GM12878 (cell line): ENCODE measurements around the gene SMARCC1. TPM values are rescaled to one million over a fixed set of nuclear protein-coding genes. Genes with fewer than 3 reads are reported as not detected.

Experiments
- ATAC-seq: fragments of 200-7000 bp; cut with Tn5 transposase; 3 replicates; pipeline ENCODE4 v1.9.1; 2020; ENCODE audit warnings: mild to moderate bottlenecking, moderate library complexity
- BruUV-seq: library from RNA; stranded (reverse); fragments of 400-500 nt; replicated peaks from 2 replicates; lab custom pipeline; 2021; lab: Mats Ljungman, UMichigan
- CTCF ChIA-PET: fragments of 300-600 bp; sonication (Branson Sonifier 250); formaldehyde crosslinking; extraction: SDS; loops from one replicate; lab custom pipeline; 2021; ENCODE audit warnings: inconsistent platforms; lab: Yijun Ruan, JAX
- POLR2A ChIA-PET: fragments of 350-600 bp; formaldehyde crosslinking; extraction: SDS; loops from one replicate; lab custom pipeline; 2021; ENCODE audit warnings: inconsistent platforms; lab: Charles Lee
- RAD21 ChIA-PET: fragments of 300-600 bp; sonication (Branson Sonifier 250); formaldehyde crosslinking; loops from one replicate; lab custom pipeline; 2023; ENCODE audit warnings: antibody characterized with exemption; ENCODE audit not compliant: unreplicated experiment; lab: Charles Lee
- SMC1A ChIA-PET: fragments of 300-600 bp; sonication (Branson Sonifier 250); formaldehyde crosslinking; loops from one replicate; lab custom pipeline; 2023; ENCODE audit not compliant: unreplicated experiment, uncharacterized antibody; lab: Charles Lee
- DNase-seq: peaks from one replicate; pipeline ENCODE4 v3.0.0-alpha.2; 2011; ENCODE audit warnings: low read depth, low spot score
- FAIRE-seq: peaks from 3 replicates; lab custom pipeline; 2011; peaks lifted over from hg19 to GRCh38; lab: Jason Lieb, UNC
- H2AFZ ChIP-seq: 2 replicates; pipeline ENCODE4 v1.6.0; 2011; ENCODE audit warnings: low read depth, low read length, control low read depth; ENCODE audit not compliant: control insufficient read depth
- H3K27ac ChIP-seq: 2 replicates; pipeline ENCODE4 v1.5.1; 2011; ENCODE audit warnings: control low read depth; ENCODE audit not compliant: control insufficient read depth, insufficient read depth
- H3K27me3 ChIP-seq, 2 experiments: replicated peaks in 1 of 2; 2 replicates each; pipeline versions ENCODE4 v1.6.0 to v1.6.1; 2011; ENCODE audit warnings: low read length in 1 of 2; ENCODE audit not compliant: control insufficient read depth in 2 of 2, insufficient read depth in 2 of 2
- H3K36me3 ChIP-seq, 2 experiments: 2 replicates each; pipeline ENCODE4 v1.5.1; 2011; ENCODE audit warnings: low read length in 1 of 2; ENCODE audit not compliant: control insufficient read depth in 2 of 2, insufficient read depth in 2 of 2
- H3K4me1 ChIP-seq: 2 replicates; pipeline ENCODE4 v1.6.1; 2011; ENCODE audit warnings: mild to moderate bottlenecking, low read length, moderate library complexity, mixed read lengths; ENCODE audit not compliant: control insufficient read depth, insufficient read depth
- H3K4me2 ChIP-seq: 2 replicates; pipeline ENCODE4 v1.6.0; 2011; ENCODE audit warnings: control low read depth; ENCODE audit not compliant: control insufficient read depth, insufficient read depth
- H3K4me3 ChIP-seq: fragments of 200-600 bp; sonication (generic); 2 replicates; pipeline ENCODE4 v1.5.1; 2016
- H3K79me2 ChIP-seq: 2 replicates; pipeline ENCODE4 v1.6.0; 2011; ENCODE audit warnings: low read length; ENCODE audit not compliant: control insufficient read depth, insufficient read depth
- H3K9ac ChIP-seq: 2 replicates; pipeline ENCODE4 v1.8.0; 2011; ENCODE audit warnings: low read length, control low read depth, mixed read lengths; ENCODE audit not compliant: control insufficient read depth, insufficient read depth
- H3K9me3 ChIP-seq: replicated peaks from 3 replicates; pipeline ENCODE4 v1.5.1; 2011; ENCODE audit warnings: mild to moderate bottlenecking, low read length; ENCODE audit not compliant: control insufficient read depth, insufficient read depth
- H4K20me1 ChIP-seq: 2 replicates; pipeline ENCODE4 v1.6.0; 2011; ENCODE audit not compliant: control insufficient read depth, insufficient read depth
- BRCA1 ChIP-seq: IDR thresholded peaks from 2 replicates; pipeline ENCODE4 v1.6.1; 2011; ENCODE audit warnings: low read depth, low read length, improper control_type of control experiment
- EZH2 ChIP-seq: IDR thresholded peaks from 2 replicates; pipeline ENCODE4 v1.6.1; 2012; ENCODE audit warnings: low read depth, mild to moderate bottlenecking, control low read depth, inconsistent platforms, low read length, borderline replicate concordance; ENCODE audit not compliant: control insufficient read depth
- MTA2 ChIP-seq: fragments of 450-650 bp; IDR thresholded peaks from 2 replicates; pipeline ENCODE4 v1.6.1; 2016; ENCODE audit warnings: low read depth, mild to moderate bottlenecking, moderate library complexity
- NFYA ChIP-seq: IDR thresholded peaks from 2 replicates; pipeline ENCODE4 v1.6.1; 2011; ENCODE audit warnings: low read depth, mild to moderate bottlenecking, low read length, improper control_type of control experiment, borderline replicate concordance
- NR2C2 ChIP-seq: IDR thresholded peaks from 2 replicates; pipeline ENCODE4 v1.6.1; 2011; ENCODE audit warnings: borderline replicate concordance, low read depth; ENCODE audit not compliant: control insufficient read depth, insufficient read length
- PML ChIP-seq: IDR thresholded peaks from 2 replicates; pipeline ENCODE4 v1.6.1; 2012; ENCODE audit warnings: low read length, inconsistent platforms
- RAD21 ChIP-seq: IDR thresholded peaks from 2 replicates; pipeline ENCODE4 v1.6.1; 2011; ENCODE audit warnings: mild to moderate bottlenecking, low read depth, low read length, moderate library complexity; ENCODE audit not compliant: insufficient read depth
- RBBP5 ChIP-seq: fragments of 200-600 bp; sonication (generic); conservative IDR thresholded peaks from 2 replicates; pipeline ENCODE4 v1.6.1; 2016
- RFX5 ChIP-seq: IDR thresholded peaks from 2 replicates; pipeline ENCODE4 v1.6.1; 2011; ENCODE audit warnings: low read depth, low read length, improper control_type of control experiment
- RUNX3 ChIP-seq: IDR thresholded peaks from 2 replicates; pipeline ENCODE4 v1.6.1; 2012; ENCODE audit warnings: low read length, inconsistent platforms
- SMARCA5 ChIP-seq: fragments of 450-650 bp; IDR thresholded peaks from 2 replicates; pipeline ENCODE4 v1.6.1; 2017; ENCODE audit warnings: mild to moderate bottlenecking
- SREBF2 ChIP-seq: IDR thresholded peaks from 2 replicates; pipeline ENCODE4 v1.6.1; 2012; ENCODE audit warnings: mild to moderate bottlenecking, low read length
- TCF3 ChIP-seq: IDR thresholded peaks from 2 replicates; pipeline ENCODE4 v1.6.1; 2012; ENCODE audit warnings: low read depth, mild to moderate bottlenecking, low read length, borderline replicate concordance; ENCODE audit not compliant: insufficient read depth
- WRNIP1 ChIP-seq: IDR thresholded peaks from 2 replicates; pipeline ENCODE4 v1.6.1; 2011; ENCODE audit warnings: low read depth, low read length, improper control_type of control experiment, borderline replicate concordance
- ZNF622 ChIP-seq: fragments of 450-650 bp; IDR thresholded peaks from 2 replicates; pipeline ENCODE4 v1.6.1; 2017; ENCODE audit warnings: mild to moderate bottlenecking, inconsistent platforms
- ZZZ3 ChIP-seq: IDR thresholded peaks from 2 replicates; pipeline ENCODE4 v1.6.1; 2011; ENCODE audit warnings: low read depth; ENCODE audit not compliant: control insufficient read depth, insufficient read length
- WGBS: methylation state at CpG from one replicate; pipeline ENCODE4 v1.1.6; 2016; ENCODE audit warnings: low lambda C conversion rate; ENCODE audit not compliant: insufficient replicate concordance, insufficient coverage; ENCODE audit errors: missing lambda C conversion rate; 5-methylcytosine and 5-hydroxymethylcytosine counted together
- in situ Hi-C: fragments of 300-500 bp; cut with MboI; formaldehyde crosslinking; loops from 9 replicates; pipeline ENCODE4 v1.14.3; 2018; ENCODE audit warnings: mixed read lengths
- intact Hi-C: fragments of 100-400 bp; cut with micrococcal nuclease; formaldehyde crosslinking; loops from one replicate; pipeline ENCODE4 v1.14.2; 2022; ENCODE audit not compliant: unreplicated experiment
- polyA plus RNA-seq, 11 experiments: library from polyadenylated mRNA; depleted of rRNA in 4 of 11; unstranded in 6 of 11; stranded (reverse) in 5 of 11; fragments of >200 nt; fragmentation: Nextera tagmentation in 4 of 11; fragmentation: Illumina TruSeq in 1 of 11; extraction: Ambion mirVana in 4 of 11; extraction: Trizol in 1 of 11; gene quantifications; 1 replicate in 1 of 11; 2 replicates in 10 of 11; pipeline versions ENCODE4 v1.2.1 to v1.2.3, GENCODE V29; 2011 to 2016; ENCODE audit warnings: inconsistent platforms in 2 of 11, missing spikeins in 2 of 11, low read depth in 1 of 11
- total RNA-seq, 4 experiments: library from RNA; depleted of rRNA in 3 of 4; stranded (reverse); fragments of >200 nt in 3 of 4; fragmentation: Illumina TruSeq in 1 of 4; extraction: Trizol in 1 of 4; gene quantifications; 2 replicates each; pipeline versions ENCODE4 v1.2.1 to v1.2.3, GENCODE V29; 2013 to 2021
- TF ChIP-seq, protein P1 (sequence below): fragments of 450-650 bp; IDR thresholded peaks from 2 replicates; pipeline ENCODE4 v1.6.1; 2017; ENCODE audit warnings: antibody characterized with exemption, mild to moderate bottlenecking, moderate library complexity
- TF ChIP-seq, protein P2 (sequence below): fragments of 450-650 bp; conservative IDR thresholded peaks from 2 replicates; pipeline ENCODE4 v1.6.1; 2017; ENCODE audit warnings: mild to moderate bottlenecking, moderate library complexity
- TF ChIP-seq, protein P3 (sequence below): IDR thresholded peaks from 2 replicates; pipeline ENCODE4 v1.6.1; 2011; ENCODE audit warnings: low read depth, low read length, improper control_type of control experiment, borderline replicate concordance

The SMARCC1 gene
- total and polyA plus RNA-seq, 10 of the 15 experiments (the other 5 are each of a cell fraction or from before 2014, with no cell fraction given) = 26.6 to 147 (median 57.1) TPM

DNA sequence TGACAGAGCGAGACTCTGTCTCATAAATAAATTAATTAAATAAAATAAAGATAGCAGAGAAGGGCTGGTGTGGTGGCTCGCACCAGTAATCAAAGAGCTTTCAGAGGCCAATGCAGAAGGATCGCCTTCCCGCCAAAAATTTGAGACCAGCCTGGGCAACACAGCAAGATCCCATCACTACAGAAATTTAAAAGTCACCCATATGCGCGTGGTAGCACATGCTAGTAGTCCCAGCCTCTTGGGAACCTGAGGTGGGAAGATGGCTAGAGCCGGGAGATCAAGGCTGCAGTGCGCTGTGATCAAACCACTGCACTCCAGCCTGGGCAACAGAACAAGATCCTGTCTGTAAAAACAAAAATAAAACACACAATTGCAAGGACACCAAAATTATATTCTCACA is 9.6 kb downstream of the SMARCC1 start (continued):
- TF ChIP-seq, protein P1, sequence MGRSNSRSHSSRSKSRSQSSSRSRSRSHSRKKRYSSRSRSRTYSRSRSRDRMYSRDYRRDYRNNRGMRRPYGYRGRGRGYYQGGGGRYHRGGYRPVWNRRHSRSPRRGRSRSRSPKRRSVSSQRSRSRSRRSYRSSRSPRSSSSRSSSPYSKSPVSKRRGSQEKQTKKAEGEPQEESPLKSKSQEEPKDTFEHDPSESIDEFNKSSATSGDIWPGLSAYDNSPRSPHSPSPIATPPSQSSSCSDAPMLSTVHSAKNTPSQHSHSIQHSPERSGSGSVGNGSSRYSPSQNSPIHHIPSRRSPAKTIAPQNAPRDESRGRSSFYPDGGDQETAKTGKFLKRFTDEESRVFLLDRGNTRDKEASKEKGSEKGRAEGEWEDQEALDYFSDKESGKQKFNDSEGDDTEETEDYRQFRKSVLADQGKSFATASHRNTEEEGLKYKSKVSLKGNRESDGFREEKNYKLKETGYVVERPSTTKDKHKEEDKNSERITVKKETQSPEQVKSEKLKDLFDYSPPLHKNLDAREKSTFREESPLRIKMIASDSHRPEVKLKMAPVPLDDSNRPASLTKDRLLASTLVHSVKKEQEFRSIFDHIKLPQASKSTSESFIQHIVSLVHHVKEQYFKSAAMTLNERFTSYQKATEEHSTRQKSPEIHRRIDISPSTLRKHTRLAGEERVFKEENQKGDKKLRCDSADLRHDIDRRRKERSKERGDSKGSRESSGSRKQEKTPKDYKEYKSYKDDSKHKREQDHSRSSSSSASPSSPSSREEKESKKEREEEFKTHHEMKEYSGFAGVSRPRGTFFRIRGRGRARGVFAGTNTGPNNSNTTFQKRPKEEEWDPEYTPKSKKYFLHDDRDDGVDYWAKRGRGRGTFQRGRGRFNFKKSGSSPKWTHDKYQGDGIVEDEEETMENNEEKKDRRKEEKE = no peak
- no peak for TF ChIP-seq SREBF2
- no peak for TF ChIP-seq ZNF622

DNA sequence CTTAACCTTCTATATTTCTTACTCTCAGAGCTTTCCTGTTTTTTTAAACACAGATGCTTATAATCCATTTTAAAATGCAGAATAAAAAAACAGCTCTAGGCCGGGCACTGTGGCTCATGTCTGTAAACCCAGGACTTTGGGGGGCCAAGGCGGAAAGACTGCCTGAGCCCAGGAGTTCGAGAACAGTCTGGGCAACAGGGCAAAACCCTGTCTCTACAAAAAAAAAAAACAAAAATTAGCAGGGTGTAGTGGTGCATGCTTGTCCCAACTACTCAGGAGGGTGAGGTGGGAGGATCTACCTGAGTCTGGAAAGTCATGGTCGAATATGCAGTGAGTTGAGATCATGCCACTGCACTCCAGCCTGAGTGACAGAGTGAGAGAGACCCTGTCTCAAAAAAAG is 15.5 kb downstream of the SMARCC1 start:
- no peak overlapping the region for H2AFZ ChIP-seq
- no peak overlapping the region for H3K27ac ChIP-seq
- H3K9ac ChIP-seq = no peak overlapping the region
- DNase-seq = no peak
- no peak for TF ChIP-seq BRCA1
- no peak for TF ChIP-seq ZZZ3
- TF ChIP-seq NR2C2 = no peak
- no peak for TF ChIP-seq EZH2
- no peak for TF ChIP-seq TCF3
- no peak for TF ChIP-seq RFX5
- TF ChIP-seq MTA2 = no peak
- TF ChIP-seq PML = no peak
- no peak for TF ChIP-seq WRNIP1
- TF ChIP-seq NFYA = no peak
- TF ChIP-seq RAD21 = no peak
- TF ChIP-seq, protein P2, sequence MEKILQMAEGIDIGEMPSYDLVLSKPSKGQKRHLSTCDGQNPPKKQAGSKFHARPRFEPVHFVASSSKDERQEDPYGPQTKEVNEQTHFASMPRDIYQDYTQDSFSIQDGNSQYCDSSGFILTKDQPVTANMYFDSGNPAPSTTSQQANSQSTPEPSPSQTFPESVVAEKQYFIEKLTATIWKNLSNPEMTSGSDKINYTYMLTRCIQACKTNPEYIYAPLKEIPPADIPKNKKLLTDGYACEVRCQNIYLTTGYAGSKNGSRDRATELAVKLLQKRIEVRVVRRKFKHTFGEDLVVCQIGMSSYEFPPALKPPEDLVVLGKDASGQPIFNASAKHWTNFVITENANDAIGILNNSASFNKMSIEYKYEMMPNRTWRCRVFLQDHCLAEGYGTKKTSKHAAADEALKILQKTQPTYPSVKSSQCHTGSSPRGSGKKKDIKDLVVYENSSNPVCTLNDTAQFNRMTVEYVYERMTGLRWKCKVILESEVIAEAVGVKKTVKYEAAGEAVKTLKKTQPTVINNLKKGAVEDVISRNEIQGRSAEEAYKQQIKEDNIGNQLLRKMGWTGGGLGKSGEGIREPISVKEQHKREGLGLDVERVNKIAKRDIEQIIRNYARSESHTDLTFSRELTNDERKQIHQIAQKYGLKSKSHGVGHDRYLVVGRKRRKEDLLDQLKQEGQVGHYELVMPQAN = no peak
- no peak for TF ChIP-seq RBBP5
- TF ChIP-seq, protein P3, sequence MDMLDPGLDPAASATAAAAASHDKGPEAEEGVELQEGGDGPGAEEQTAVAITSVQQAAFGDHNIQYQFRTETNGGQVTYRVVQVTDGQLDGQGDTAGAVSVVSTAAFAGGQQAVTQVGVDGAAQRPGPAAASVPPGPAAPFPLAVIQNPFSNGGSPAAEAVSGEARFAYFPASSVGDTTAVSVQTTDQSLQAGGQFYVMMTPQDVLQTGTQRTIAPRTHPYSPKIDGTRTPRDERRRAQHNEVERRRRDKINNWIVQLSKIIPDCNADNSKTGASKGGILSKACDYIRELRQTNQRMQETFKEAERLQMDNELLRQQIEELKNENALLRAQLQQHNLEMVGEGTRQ = no peak
- TF ChIP-seq RUNX3 = no peak
- TF ChIP-seq SMARCA5 = no peak
- ChIA-PET POLR2A (interaction anchor here (0.7 kb wide), 1 partner anchor 204 kb away, joined by 3 read pairs; no protein-coding TSS in a partner anchor), SMC1A (no interaction called here), RAD21 (no interaction called here), CTCF (no interaction called here)
- peaks cover 3% of the 10 kb centered on the region for H3K4me1 ChIP-seq
- no peak overlapping the region for H3K4me3 ChIP-seq
- no peaks in the 10 kb centered on the region for H3K27me3 ChIP-seq
- WGBS = 95% methylated on average over 4 of the region's 4 CpGs
- no peak for ATAC-seq
- intact Hi-C loops (no loop called here), in situ Hi-C loops (no loop called here)
- no peaks in the 10 kb centered on the region for H4K20me1 ChIP-seq
- H3K4me2 ChIP-seq = no peak overlapping the region
- no peak for FAIRE-seq
- no TSS peak for BruUV-seq
- no peaks in the 10 kb centered on the region for H3K9me3 ChIP-seq
- H3K79me2 ChIP-seq = peaks cover 37% of the 10 kb centered on the region
- peaks cover 6 to 11% of the 10 kb centered on the region in 2 experiments; a peak in 3 of 4 replicates for H3K36me3 ChIP-seq
